ENCODE data around the gene FAF2.

DNA sequence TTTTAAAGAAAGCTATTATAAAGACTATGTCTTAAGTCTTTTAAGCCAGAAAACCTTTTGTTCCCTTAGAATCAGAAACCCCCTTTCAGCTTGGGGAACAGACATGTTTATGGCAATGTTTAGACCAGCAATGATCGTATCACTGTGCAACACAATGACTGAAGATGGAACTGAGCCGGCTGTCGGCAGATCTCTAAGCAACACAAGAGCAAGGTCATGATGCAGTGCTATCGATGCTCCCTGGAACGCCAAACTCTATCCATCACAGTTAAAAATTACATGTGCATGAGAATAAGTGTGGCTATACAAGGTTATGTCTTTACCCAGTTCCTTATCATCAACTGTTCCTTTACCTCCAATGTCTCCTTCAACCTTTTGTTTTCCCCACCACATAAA lies 90.8 kb downstream of the FAF2 start:
- TF ChIP-seq TAF1 (IDR thresholded peaks at IDR 0.05; ENCODE audit: borderline replicate concordance, low read depth, low read length) (no peak), POLR2AphosphoS5 (IDR thresholded peaks at IDR 0.05; ENCODE audit: low read depth, low read length) (no peak), POLR2A (IDR thresholded peaks at IDR 0.05; ENCODE audit: low read depth, low read length) (no peak)
